Measurements from ENCODE around the gene ATXN7.

DNA sequence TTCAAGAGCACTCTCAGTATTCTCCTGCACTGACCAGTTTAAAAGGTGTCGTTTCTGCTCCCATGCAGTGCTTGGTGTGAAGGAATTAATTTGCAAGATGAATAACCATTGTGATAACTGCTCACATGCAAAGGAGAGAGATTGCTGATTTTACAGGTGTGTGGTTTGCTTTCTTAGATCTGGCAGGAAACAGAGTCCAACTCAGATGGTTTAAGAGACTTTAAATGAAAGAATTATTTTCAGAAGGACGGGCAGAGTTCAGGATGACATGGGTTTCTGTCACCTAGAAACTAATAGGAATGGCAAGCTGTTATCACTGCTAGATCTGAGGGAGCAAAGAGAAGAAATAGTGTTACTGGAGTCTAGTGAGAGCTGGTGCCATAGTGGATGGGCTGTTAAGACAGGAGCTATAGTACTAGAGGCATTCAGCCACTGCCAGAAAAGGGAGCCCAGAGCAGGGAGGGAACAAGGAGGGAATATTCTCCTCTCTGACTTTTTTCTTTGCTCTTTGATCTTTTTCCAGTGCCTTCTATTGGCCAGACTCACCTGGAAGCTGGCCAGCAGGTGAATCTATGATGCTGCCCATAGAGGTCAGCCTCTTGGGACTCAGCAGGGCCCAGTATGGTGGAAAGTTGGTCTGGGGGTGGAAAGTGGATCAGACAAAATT is 14.9 kb downstream of the ATXN7 start:
- TF ChIP-seq, protein P1, sequence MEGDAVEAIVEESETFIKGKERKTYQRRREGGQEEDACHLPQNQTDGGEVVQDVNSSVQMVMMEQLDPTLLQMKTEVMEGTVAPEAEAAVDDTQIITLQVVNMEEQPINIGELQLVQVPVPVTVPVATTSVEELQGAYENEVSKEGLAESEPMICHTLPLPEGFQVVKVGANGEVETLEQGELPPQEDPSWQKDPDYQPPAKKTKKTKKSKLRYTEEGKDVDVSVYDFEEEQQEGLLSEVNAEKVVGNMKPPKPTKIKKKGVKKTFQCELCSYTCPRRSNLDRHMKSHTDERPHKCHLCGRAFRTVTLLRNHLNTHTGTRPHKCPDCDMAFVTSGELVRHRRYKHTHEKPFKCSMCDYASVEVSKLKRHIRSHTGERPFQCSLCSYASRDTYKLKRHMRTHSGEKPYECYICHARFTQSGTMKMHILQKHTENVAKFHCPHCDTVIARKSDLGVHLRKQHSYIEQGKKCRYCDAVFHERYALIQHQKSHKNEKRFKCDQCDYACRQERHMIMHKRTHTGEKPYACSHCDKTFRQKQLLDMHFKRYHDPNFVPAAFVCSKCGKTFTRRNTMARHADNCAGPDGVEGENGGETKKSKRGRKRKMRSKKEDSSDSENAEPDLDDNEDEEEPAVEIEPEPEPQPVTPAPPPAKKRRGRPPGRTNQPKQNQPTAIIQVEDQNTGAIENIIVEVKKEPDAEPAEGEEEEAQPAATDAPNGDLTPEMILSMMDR (IDR thresholded peaks at IDR 0.05) = no peak
- TF ChIP-seq POLR2A (IDR thresholded peaks at IDR 0.05) = no peak
